ENCODE results near the gene XRN2. TPM values are rescaled to one million over a fixed set of nuclear protein-coding genes. Genes with fewer than 3 reads are reported as not detected.

Gene XRN2

Small RNAs within 50 kb of the gene (small RNA-seq; reads per million reads assigned to genes)
- not detected for gene RN7SKP140 (ENCODE audit: insufficient read depth)
